ENCODE results near the gene ADAMTSL3.

DNA sequence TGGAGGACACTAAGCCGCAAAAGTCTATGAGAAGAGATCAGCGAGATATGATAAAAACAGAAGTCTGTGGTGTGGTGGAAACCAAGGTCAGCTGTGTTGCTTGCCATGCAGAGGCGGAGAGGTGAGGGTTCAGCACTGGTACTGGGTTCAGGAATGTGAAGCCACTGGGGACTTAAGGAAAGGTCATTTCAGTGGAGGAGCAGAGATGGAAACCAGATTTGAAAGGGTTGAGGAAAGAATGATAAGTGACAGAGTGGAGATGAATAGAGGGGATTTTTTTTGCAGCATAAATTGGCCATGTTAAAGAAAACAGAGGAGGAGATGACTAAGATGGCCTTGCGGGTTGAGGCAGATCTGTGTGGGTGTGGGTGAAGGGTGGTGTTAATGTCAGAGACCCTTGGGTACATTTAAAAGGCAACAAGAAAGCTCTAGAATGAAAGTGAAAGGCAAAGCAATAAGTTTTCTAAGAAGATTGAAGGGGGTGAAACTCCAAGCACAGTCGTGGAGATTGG, 265.5 kb downstream of the ADAMTSL3 start:
- TF ChIP-seq EP300 (IDR thresholded peaks at IDR 0.05; ENCODE audit: low read depth) = no peak
- TF ChIP-seq, protein P1, sequence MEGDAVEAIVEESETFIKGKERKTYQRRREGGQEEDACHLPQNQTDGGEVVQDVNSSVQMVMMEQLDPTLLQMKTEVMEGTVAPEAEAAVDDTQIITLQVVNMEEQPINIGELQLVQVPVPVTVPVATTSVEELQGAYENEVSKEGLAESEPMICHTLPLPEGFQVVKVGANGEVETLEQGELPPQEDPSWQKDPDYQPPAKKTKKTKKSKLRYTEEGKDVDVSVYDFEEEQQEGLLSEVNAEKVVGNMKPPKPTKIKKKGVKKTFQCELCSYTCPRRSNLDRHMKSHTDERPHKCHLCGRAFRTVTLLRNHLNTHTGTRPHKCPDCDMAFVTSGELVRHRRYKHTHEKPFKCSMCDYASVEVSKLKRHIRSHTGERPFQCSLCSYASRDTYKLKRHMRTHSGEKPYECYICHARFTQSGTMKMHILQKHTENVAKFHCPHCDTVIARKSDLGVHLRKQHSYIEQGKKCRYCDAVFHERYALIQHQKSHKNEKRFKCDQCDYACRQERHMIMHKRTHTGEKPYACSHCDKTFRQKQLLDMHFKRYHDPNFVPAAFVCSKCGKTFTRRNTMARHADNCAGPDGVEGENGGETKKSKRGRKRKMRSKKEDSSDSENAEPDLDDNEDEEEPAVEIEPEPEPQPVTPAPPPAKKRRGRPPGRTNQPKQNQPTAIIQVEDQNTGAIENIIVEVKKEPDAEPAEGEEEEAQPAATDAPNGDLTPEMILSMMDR (IDR thresholded peaks at IDR 0.05) = no peak
- TF ChIP-seq POLR2A (IDR thresholded peaks at IDR 0.05) = no peak
- no peak for TF ChIP-seq POLR2AphosphoS5 (IDR thresholded peaks at IDR 0.05)

Data from transverse colon (tissue), 4 donors.